GM18867 (cell line): Measurements from ENCODE around the gene STT3B.

ENCODE experiments used
- ATAC-seq: cut with Tn5 transposase; IDR thresholded peaks from one replicate; pipeline ENCODE4 v1.9.1; 2021; ENCODE audit warnings: mild to moderate bottlenecking, moderate library complexity; ENCODE audit not compliant: unreplicated experiment

Gene STT3B

DNA sequence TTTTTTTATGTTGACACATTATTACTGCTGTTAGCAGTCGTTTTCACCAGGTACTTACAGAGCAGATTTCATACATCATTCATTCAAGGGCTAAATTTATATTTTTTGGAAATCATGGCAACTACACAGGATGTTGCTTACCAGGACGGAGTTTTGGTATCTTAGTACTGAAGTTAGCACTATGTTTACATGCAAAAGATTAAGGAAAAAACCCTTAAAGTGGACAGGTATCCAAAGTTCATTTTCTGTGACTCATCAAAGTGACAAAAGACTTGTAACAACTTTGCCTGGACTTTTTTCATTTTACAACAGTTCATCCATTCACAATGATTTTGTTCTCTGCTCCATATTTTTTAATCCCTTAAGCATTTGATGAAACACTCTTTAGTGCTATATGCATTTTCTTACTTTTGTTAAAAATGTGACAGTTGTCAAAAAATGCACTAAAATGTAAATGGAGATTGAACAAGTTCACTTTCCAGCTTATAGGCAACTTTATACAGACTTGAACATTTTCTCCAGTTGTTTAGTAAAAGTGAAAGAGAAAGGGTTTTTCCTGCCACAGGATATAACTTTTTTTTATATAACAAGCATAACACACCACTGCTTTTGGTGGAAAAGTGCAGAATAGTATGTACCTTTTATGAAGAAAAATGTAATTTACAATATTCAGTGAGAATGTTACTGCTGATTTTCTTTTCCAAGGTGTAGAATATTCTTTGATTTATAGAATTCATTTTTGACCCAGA lies 104.1 kb downstream of the STT3B start:
- no peak for ATAC-seq

DNA sequence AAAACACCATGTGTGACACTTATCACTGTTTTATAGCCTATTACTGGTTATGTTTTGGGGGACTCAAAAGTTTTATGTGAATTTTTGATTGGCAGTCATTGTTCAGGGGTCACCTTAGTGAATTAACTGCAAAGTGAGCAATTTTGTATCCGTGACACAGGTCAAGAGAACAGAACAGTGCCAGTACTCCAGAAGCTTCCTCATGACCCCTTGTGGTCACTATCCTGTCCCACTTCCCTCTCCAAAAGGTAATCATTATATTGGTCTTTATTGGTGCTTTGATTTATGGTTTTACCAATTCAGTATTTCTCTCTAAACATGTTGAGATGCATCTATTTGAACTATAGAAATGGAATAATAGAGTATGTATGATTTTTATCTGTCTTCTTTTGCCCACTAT lies 107.1 kb downstream of the STT3B start:
- ATAC-seq, result no peak

DNA sequence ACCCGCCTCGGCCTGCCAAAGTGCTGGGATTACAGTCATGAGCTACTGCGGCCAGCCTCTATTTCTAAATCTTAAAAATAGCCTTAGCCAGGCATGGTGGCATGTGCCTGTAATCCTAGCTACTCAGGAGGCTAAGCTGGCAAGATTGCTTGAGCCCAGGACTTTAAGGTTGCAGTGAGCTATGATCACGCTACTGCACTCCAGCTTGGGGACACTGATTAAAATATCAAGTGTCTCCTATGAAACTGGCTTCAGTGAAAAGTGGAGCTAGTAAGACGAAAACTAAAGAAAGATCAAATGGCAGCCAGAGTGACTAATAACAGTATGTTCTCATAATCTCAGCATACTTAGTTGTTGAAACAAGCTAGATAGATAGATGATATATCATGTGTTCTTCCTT lies 112.5 kb downstream of the STT3B start:
- no peak for ATAC-seq

DNA sequence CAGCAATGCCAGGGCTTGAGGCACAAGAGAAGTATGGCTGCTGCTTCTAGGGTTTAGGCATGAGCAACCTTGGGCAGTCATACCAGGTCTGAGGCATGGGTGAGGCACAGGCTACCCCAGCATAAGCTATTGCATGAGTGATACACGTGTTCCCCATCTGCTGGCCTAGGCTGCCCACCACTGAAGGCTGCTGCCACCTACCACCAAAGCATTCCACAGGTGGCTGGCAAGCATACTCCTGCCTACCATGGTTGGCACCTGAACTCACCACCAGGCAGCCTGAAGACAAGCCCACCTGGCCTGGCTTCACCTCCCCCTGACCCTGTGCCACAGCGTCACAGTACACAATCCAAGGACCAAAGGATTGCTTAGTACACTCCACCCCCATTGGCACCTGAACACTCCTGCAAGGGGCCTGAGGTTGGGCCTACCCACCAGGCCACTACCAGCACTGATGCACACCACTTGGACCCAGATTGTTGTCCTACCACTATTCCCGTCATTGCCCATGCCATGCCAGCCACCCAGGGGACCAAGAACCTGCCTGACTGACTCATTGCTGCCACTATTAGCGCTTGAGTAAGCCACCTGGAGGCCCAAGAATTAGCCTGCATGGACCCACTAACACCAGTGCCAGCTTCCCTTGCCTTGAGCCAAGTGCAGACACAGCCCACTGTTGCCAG lies 115.7 kb downstream of the STT3B start:
- no peak for ATAC-seq

DNA sequence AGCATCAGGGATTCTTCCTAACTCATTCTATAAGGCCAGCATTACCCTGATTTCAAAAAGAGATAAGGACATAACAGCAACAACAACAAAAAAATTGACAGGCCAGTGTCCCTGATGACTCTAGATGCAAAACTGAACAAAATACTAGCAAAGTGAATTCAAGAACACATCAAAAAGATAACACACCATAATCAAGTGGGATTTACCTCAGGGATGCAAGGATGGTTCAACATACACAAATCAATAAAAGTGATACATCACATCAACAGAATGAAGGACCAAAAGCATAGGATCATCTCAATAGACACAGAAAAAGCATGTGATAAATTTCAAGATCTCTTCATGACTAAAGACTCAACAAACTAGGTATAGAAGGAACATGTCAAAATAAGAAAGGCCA lies 119.6 kb downstream of the STT3B start:
- no peak for ATAC-seq

DNA sequence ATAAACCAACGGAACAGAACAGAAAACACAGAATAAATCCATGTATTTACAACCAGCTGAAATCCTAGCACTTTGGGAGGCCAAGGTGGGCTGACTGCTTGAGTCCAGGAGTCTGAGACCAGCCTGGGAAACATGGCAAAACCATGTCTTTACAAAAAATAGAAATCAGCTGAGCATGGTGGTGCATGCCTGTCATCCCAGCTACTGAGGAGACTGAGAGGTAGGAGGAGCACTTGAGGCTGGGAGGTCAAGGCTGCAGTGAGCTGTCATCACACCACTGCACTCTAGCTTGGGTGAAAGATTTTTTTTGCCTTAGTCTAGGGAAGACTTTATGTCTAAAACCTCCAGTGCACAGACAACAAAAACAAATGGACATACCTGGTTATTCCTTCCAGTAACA lies 120.7 kb downstream of the STT3B start:
- ATAC-seq, result no peak

DNA sequence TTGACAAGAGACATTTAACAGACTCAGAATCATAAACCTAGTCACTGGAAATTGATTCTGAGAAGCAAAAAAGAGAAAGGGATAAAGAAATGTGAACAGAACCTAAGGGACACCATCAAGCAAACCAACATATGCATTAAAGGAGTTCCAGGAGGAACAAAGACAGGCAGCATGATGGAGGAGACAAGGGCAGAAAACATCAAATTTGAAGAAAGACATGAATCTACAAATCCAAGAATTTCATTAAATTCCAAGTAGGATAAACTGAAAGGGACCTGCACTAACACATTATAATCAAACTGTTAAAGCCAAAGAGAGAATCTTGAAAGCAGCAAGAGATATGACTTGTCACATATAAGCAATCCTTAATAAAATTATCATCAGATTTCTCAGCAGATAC lies 122.3 kb downstream of the STT3B start:
- no peak for ATAC-seq

DNA sequence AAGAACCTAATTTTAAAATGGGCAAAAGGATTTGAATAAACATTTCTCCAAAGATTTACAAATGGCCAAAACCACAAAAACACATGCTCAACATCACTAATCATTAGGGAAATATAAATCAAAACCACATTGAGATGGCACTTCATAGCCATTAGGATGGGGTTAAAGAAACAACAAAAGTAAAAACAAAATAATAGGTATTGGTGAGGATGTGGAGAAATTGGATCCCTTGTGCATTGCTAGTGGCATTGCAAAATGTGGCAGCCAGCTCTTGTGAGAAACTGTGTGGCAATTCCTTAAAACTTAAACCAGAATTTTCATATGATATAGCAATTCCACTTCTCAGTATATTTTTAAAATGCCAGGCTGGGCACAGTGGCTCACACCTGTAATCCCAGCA lies 126.5 kb downstream of the STT3B start:
- no peak for ATAC-seq

DNA sequence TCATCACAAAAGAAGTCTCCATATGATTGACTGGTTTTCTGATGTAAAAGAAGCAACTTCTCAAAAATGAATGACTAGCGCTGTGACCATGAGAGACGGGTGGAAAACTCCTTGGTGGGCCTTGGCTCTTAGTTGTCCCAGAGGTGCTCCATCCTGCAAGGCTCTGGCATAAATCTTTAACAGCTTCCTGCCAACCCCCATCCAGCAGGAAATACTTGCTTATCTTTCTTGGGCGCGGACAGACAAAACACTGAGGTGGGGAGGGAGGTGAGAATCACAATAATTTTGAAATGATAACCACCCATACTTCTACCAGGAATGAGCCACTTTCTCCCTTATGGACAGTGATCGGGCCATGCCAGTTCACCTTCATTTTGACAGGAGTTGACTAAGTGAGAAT lies 128.6 kb downstream of the STT3B start:
- ATAC-seq, result no peak

DNA sequence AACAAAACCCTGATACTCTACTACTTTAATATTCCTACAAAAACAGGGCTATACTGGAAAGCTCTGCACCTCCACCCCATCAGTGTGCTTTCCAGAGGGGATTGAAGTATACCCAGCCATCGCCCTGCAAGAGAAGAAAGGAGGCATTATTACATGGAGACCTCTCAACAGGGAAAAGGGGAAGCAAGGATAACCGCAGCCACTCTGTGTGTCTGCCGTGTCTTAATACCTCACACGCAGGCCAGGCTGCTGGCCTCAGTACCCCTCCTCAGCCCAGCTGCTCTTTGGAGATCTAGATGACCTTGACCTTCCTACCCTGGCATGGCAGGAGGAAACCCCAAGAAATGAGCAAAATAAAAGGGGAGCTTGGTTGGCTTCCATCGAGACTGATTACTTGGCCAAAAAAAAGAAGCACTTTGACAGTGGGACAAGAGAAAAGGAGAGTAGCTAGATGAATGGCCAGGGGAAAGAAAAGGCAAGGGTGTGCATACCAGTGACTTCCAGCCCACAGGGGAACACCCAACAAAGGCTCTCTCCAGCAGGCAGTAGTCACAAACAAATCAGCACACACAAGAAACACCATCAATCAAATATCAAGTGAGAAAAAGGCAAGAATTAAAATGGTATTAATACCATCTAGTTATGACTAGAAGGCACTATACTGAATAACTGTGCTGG lies 129.4 kb downstream of the STT3B start:
- no peak for ATAC-seq

DNA sequence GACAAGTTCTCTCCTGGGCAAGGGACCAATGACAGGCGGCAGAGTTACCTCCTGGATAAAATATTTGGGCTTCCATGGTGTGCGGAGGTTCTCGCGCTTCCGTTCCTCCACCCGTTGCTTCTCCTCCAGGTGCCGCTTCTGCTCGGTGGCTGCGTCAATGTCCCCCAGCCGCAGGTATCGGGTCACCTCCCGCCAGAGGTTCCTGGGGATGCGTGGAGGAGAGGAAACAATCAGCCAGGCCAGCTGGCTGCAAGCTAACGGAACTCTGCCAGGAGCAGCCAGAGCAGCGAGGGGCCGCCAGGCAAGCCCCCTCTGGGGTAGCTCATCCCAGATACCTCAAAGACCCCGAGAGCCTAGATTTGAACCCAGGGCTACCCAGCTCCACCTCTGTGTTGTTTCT lies 131.3 kb downstream of the STT3B start:
- ATAC-seq, result no peak

DNA sequence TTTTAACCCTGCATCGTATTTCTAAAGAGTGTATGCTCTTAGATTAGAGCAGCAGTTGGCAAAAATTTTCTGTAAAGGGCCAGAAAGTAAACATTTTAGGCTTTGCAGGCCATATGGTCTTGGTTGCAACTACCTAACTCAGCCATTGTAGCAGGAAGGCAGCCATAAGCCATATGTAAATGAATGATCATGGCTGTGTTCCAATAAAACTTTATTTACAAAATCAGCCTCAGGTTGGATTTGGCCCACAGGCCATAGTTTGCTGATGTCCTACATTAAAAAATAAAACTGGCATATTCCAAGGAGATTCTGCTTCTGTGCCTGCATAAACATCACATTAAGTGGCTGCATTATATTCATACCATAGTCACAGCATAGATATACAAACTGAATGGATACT lies 134.9 kb downstream of the STT3B start:
- ATAC-seq, result no peak

DNA sequence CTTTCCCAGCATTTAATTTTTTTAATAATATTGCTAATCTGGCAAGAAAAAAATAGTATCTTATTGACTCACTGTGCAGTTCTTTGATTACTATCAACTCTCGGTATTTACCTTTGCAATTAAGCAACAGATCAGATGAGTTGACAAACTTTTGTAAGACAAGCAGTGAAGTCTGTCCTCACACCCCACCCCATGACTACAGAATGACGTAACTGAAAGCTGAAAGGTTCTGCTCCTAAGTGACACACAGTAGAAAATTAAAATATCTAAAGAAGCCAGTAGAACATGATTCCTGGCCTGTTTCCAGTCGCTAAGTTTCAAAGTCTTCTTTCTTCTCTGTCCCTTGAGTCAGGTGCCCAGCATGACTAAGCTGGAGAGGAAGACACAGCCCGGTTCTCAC lies 135.5 kb downstream of the STT3B start:
- ATAC-seq, result no peak

DNA sequence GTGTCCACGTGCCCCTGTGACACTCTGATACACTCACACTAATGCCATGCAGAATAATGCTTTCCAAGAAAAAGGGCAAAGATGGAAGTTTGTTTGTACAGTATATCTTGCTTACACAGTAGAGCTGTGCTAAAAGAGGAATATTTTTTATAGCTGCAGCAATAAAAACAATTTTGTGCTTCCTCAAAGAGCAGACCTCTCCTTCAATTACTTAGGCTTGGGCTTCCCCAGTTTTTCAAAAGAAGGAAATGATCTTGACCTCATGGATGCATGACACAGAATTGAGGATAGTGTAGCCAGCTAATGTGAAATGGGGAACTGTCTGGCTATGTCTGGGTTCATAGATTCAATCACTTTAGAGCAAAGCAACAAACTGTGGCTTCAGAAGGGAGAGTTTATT lies 137.4 kb downstream of the STT3B start:
- no peak for ATAC-seq

DNA sequence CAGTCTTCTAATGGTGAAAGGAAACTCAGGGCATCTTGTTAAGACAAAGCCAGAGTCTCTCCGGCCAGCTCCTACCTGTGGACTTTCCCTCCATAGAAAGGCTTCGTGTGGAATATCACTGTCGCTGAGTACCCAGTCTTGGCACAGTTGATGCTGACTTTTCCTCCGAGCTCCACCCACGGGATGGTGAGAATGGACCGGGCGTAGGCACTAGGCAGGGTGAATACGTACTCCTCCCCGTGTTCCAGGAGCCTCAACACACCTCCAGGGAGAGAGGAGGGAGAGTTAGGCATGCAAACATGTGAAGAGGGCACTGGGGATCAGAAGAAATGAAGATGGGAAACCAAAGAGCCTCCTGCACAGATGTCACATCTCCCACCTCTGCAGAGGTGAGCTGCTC lies 138.0 kb downstream of the STT3B start:
- no peak for ATAC-seq

DNA sequence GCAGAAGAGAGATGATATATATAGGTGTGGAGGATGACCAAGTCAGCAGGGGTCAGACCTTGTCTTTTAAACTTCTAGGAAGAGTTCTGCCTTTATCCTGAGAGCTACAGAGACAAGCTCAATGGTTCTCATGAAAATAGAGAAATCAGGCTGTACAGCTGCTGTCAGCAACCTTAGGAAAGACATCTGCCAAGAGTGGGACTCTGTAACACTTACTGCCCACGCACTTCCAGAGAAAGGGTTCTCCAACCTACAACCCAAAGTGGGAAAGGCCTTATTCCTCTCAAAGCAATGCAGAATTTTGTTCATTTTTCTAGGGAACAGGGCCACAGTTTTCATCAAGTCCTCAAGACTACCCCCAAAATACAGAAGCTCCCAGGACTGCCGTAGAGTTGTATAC lies 138.7 kb downstream of the STT3B start:
- ATAC-seq, result no peak

DNA sequence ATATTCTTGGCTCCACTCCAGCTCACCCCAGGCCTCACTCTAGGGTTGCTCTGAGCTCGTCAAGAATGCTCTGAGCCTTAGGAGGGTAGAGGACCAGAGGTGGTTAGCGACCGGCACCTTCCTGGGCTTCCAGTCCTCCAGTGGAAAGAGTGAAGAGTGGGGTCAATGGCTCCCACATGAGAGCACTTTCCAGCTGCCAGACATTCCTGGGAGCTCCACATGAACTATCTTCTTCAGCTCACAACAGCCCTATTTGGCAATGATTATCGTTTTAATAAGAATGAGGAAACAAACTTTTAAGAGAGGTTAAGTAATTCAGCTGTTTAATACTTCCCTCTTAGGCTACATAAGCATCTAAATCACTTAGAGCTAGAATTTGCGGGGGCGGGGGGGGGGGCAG lies 139.3 kb downstream of the STT3B start:
- ATAC-seq, result no peak

DNA sequence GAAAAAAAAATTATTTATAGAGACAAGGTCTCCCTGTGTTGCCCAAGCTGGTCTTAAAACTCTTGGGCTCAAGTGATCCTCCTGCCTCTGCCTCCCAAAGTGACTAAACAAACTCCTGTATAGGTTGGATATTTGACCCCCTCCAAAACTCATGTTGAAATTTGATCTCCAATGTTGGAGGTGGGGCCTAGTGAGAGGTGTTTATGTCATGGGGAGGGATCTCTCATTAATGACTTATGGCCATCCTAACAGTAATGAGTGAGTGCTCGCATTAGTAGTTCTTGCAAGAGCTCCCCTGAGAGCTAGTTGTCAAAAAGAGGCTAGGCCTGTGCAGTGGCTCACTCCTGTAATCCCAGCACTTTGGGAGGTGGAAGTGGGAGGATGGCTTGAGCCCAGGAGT lies 141.2 kb downstream of the STT3B start:
- no peak for ATAC-seq

DNA sequence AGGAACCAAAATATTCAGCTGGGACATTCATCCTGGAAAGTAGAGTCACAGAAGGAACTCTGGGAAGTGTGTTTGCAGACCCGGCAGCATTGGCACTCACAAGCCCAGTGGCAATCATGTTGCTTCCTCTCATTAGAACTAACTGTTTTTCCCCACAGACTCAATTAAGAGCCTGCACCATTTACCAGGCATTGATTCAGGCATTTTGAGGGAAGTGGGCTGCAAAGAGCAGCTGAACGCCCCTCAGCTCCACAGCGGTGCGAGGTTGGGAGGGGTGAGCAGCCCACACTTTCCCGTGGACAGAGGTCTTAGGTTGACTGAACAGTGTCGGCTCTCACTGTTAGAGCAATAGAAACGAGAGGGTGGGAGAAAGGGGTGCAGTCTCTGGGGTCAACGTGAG lies 143.8 kb downstream of the STT3B start:
- no peak for ATAC-seq

DNA sequence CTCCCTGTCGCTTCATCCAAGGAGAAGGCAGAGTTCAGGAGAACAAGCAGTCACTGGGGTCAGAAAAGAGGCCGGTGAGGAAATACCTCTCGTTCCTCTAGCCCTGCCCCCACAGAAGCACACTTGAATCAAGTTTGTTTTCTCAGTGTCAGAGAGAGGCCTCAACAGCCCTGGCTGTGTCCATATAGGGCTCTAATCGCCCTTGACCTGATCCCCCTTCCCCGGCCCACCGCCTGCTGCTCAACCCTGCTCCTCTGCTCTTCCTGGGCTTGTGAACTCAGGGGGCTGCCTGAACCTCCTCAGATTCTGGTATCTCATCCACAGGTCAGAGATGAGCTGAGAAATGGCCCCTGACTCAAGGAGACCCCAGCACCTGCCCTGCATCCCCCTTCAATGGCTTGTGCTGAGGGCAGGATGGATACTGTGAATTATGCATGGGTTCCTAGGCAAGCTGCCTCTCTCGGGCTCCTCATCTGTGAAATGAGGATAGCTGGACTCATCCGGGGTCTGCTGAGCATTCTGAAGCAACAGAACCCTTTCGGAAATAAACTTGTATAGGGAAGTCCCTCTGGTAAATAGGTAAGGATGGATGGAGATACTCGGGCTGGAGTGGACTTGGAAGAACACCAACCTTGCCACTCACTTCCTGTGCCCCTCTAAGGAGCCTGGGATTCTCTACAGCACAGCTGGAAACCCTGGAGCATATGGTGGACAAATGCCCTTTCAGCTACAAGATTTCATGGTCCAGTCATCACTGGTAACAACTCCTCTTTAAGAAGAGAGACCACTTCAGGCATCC lies 147.5 kb downstream of the STT3B start:
- no peak for ATAC-seq
